IMR-90 (cell line): ENCODE results near the gene MYT1. TPM values are rescaled to one million over a fixed set of nuclear protein-coding genes. Genes with fewer than 3 reads are reported as not detected.

Experiments
- ATAC-seq: fragments of 200-7000 bp; cut with Tn5 transposase; 2 replicates; pipeline ENCODE4 v1.9.1; 2020; ENCODE audit warnings: low read depth, mild to moderate bottlenecking, moderate library complexity
- BruUV-seq: library from RNA; stranded (reverse); fragments of 400-500 nt; replicated peaks from 2 replicates; lab custom pipeline; 2021; lab: Mats Ljungman, UMichigan
- CTCF ChIA-PET: fragments of 300-600 bp; formaldehyde crosslinking; extraction: SDS; loops from one replicate; lab custom pipeline; 2021; ENCODE audit warnings: antibody characterized with exemption; lab: Yijun Ruan, JAX
- POLR2A ChIA-PET: fragments of 300-600 bp; sonication (Branson Sonifier 250); formaldehyde crosslinking; loops from one replicate; lab custom pipeline; 2022; ENCODE audit warnings: antibody characterized with exemption; ENCODE audit not compliant: unreplicated experiment; lab: Charles Lee
- DNase-seq: peaks from one replicate; pipeline ENCODE4 v3.0.0; 2013
- H2AFZ ChIP-seq: replicated peaks from 2 replicates; pipeline ENCODE3; 2013; ENCODE audit warnings: low read length, mild to moderate bottlenecking; ENCODE audit not compliant: poor library complexity
- H2AK5ac ChIP-seq: 2 replicates; pipeline ENCODE4 v1.6.1; 2013; ENCODE audit warnings: low read depth, low read length, inconsistent platforms
- H2AK9ac ChIP-seq: replicated peaks from 2 replicates; pipeline ENCODE3; 2013; ENCODE audit warnings: mild to moderate bottlenecking, low read depth, low read length, moderate library complexity; ENCODE audit not compliant: poor library complexity
- H2BK120ac ChIP-seq: 2 replicates; pipeline ENCODE4 v1.6.1; 2013; ENCODE audit warnings: low read depth, low read length, inconsistent platforms
- H2BK15ac ChIP-seq: 3 replicates; pipeline ENCODE4 v1.6.1; 2013; ENCODE audit warnings: low read depth, low read length, inconsistent platforms
- H2BK20ac ChIP-seq: 2 replicates; pipeline ENCODE4 v1.6.1; 2013; ENCODE audit warnings: low read depth, mild to moderate bottlenecking, inconsistent platforms, low read length, moderate library complexity
- H2BK5ac ChIP-seq: 2 replicates; pipeline ENCODE4 v1.6.1; 2013; ENCODE audit warnings: mild to moderate bottlenecking, low read depth, low read length, inconsistent platforms; ENCODE audit not compliant: poor library complexity, severe bottlenecking
- H3K14ac ChIP-seq: replicated peaks from 2 replicates; pipeline ENCODE4 v1.6.1; 2013; ENCODE audit warnings: low read depth, low read length, inconsistent platforms
- H3K18ac ChIP-seq: 2 replicates; pipeline ENCODE4 v1.6.1; 2013; ENCODE audit warnings: low read depth, low read length, control low read depth
- H3K23ac ChIP-seq: 2 replicates; pipeline ENCODE4 v1.6.1; 2013; ENCODE audit warnings: low read depth, low read length, inconsistent platforms
- H3K27ac ChIP-seq: 2 replicates; pipeline ENCODE4 v1.5.1; 2013; ENCODE audit warnings: mild to moderate bottlenecking, control low read depth, low read length; ENCODE audit not compliant: insufficient read depth
- H3K27me3 ChIP-seq: 2 replicates; pipeline ENCODE4 v1.6.1; 2013; ENCODE audit warnings: low read length; ENCODE audit not compliant: control insufficient read depth, insufficient read depth
- H3K36me3 ChIP-seq: 2 replicates; pipeline ENCODE4 v1.6.1; 2013; ENCODE audit warnings: low read length, mixed read lengths; ENCODE audit not compliant: control insufficient read depth, insufficient read depth
- H3K4ac ChIP-seq: 2 replicates; pipeline ENCODE4 v1.6.1; 2013; ENCODE audit warnings: low read depth, low read length, inconsistent platforms
- H3K4me1 ChIP-seq: 2 replicates; pipeline ENCODE4 v1.6.1; 2013; ENCODE audit warnings: low read length, mixed read lengths; ENCODE audit not compliant: control insufficient read depth, insufficient read depth
- H3K4me2 ChIP-seq: 2 replicates; pipeline ENCODE4 v1.6.1; 2013; ENCODE audit warnings: low read depth, mild to moderate bottlenecking, control low read depth, low read length, moderate library complexity
- H3K4me3 ChIP-seq: 2 replicates; pipeline ENCODE4 v1.5.1; 2013; ENCODE audit warnings: low read depth, mild to moderate bottlenecking, control low read depth, low read length, moderate library complexity; ENCODE audit not compliant: insufficient read depth
- H3K56ac ChIP-seq: 2 replicates; pipeline ENCODE4 v1.6.1; 2013; ENCODE audit warnings: low read length, inconsistent platforms; ENCODE audit not compliant: insufficient read depth; ENCODE audit errors: extremely low read depth
- H3K79me1 ChIP-seq, 2 experiments: 2 replicates each; pipeline ENCODE4 v1.6.1; 2013; ENCODE audit warnings: low read length in 2 of 2, inconsistent platforms in 1 of 2, low read depth in 1 of 2
- H3K9ac ChIP-seq: 2 replicates; pipeline ENCODE4 v1.6.1; 2013; ENCODE audit warnings: low read depth, low read length, control low read depth
- H3K9me1 ChIP-seq: 2 replicates; pipeline ENCODE4 v1.6.1; 2013; ENCODE audit warnings: low read length, inconsistent platforms; ENCODE audit not compliant: insufficient read depth
- H3K9me3 ChIP-seq: 2 replicates; pipeline ENCODE4 v1.6.1; 2013; ENCODE audit warnings: low read length; ENCODE audit not compliant: control insufficient read depth, insufficient read depth
- H4K20me1 ChIP-seq: 2 replicates; pipeline ENCODE4 v1.6.1; 2013; ENCODE audit warnings: low read length, inconsistent platforms; ENCODE audit not compliant: insufficient read depth
- H4K5ac ChIP-seq: 2 replicates; pipeline ENCODE4 v1.6.1; 2013; ENCODE audit warnings: mild to moderate bottlenecking, low read depth, low read length, control low read depth
- H4K8ac ChIP-seq, 2 experiments: 2 replicates each; pipeline ENCODE4 v1.6.1; 2013; ENCODE audit warnings: low read depth in 2 of 2, low read length in 2 of 2, control low read depth in 1 of 2, inconsistent platforms in 1 of 2
- H4K91ac ChIP-seq: 2 replicates; pipeline ENCODE4 v1.6.1; 2013; ENCODE audit warnings: low read depth, low read length, inconsistent platforms; ENCODE audit not compliant: insufficient read depth
- BHLHE40 ChIP-seq: fragments of 150-350 bp; IDR thresholded peaks from 2 replicates; pipeline ENCODE4 v1.6.1; 2016; ENCODE audit warnings: mild to moderate bottlenecking, low read depth, low read length
- CEBPB ChIP-seq: IDR thresholded peaks from 2 replicates; pipeline ENCODE4 v1.6.1; 2012; ENCODE audit warnings: low read depth, low read length, improper control_type of control experiment
- CHD1 ChIP-seq: IDR thresholded peaks from 2 replicates; pipeline ENCODE4 v1.6.1; 2012; ENCODE audit warnings: low read depth, low read length, improper control_type of control experiment
- CTCF ChIP-seq: conservative IDR thresholded peaks from 2 replicates; pipeline ENCODE4 v1.5.1; 2012; ENCODE audit warnings: mild to moderate bottlenecking, low read depth, low read length, improper control_type of control experiment
- ELK1 ChIP-seq: fragments of 150-350 bp; IDR thresholded peaks from 2 replicates; pipeline ENCODE4 v1.6.1; 2016; ENCODE audit warnings: low read depth, mild to moderate bottlenecking, low read length, moderate library complexity, borderline replicate concordance
- FOS ChIP-seq: fragments of 150-350 bp; IDR thresholded peaks from 2 replicates; pipeline ENCODE4 v1.6.1; 2016; ENCODE audit warnings: low read depth, low read length
- MAFK ChIP-seq: IDR thresholded peaks from 2 replicates; pipeline ENCODE4 v1.6.1; 2012; ENCODE audit warnings: low read depth, low read length, improper control_type of control experiment
- MAZ ChIP-seq: IDR thresholded peaks from 2 replicates; pipeline ENCODE4 v1.6.1; 2012; ENCODE audit warnings: low read depth, mild to moderate bottlenecking, low read length, improper control_type of control experiment, moderate library complexity, borderline replicate concordance
- NFE2L2 ChIP-seq: fragments of 150-350 bp; IDR thresholded peaks from 2 replicates; pipeline ENCODE4 v1.6.1; 2016; ENCODE audit warnings: low read depth, mild to moderate bottlenecking, low read length
- POLR2A ChIP-seq: IDR thresholded peaks from 2 replicates; pipeline ENCODE4 v1.6.1; 2012; ENCODE audit warnings: mild to moderate bottlenecking, low read depth, low read length
- RAD21 ChIP-seq: IDR thresholded peaks from 2 replicates; pipeline ENCODE4 v1.6.1; 2012; ENCODE audit warnings: low read length, improper control_type of control experiment
- RCOR1 ChIP-seq: IDR thresholded peaks from 2 replicates; pipeline ENCODE4 v1.6.1; 2012; ENCODE audit warnings: mild to moderate bottlenecking, low read length, improper control_type of control experiment; ENCODE audit not compliant: insufficient replicate concordance
- RFX5 ChIP-seq: IDR thresholded peaks from 2 replicates; pipeline ENCODE4 v1.8.0; 2012; ENCODE audit warnings: low read depth, mild to moderate bottlenecking, low read length, moderate library complexity
- SMC3 ChIP-seq: fragments of 150-350 bp; IDR thresholded peaks from 2 replicates; pipeline ENCODE4 v1.6.1; 2016; ENCODE audit warnings: low read depth, mild to moderate bottlenecking, antibody characterized with exemption, low read length, moderate library complexity
- USF2 ChIP-seq: fragments of 150-350 bp; IDR thresholded peaks from 2 replicates; pipeline ENCODE4 v1.6.1; 2017; ENCODE audit warnings: mild to moderate bottlenecking, antibody characterized with exemption, low read length, low read depth
- WGBS, 2 experiments: methylation state at CpG; one replicate each; pipeline versions ENCODE4 v1.1.5 to v1.1.7; 2013; ENCODE audit warnings: missing lambda C conversion rate in 2 of 2; ENCODE audit not compliant: insufficient read length in 1 of 2; ENCODE audit errors: extremely low coverage in 2 of 2; 5-methylcytosine and 5-hydroxymethylcytosine counted together
- dilution Hi-C: fragments of 300-500 bp; cut with HindIII; formaldehyde crosslinking; loops from one replicate; pipeline ENCODE4 v1.14.3; 2018; ENCODE audit warnings: low sequenced_read_pairs; ENCODE audit not compliant: unreplicated experiment
- in situ Hi-C: fragments of 300-500 bp; cut with MboI; formaldehyde crosslinking; loops from 3 replicates; pipeline ENCODE4 v1.14.3; 2019; ENCODE audit warnings: low sequenced_read_pairs, inconsistent platforms, mixed read lengths
- intact Hi-C: fragments of 100-400 bp; cut with micrococcal nuclease; formaldehyde crosslinking; loops from 2 replicates; pipeline ENCODE4 v1.10.0; 2022
- polyA plus RNA-seq, 3 experiments: library from polyadenylated mRNA; depleted of rRNA; stranded (reverse); fragments of >200 nt; gene quantifications; 2 replicates each; pipeline ENCODE4 v1.2.3, GENCODE V29; 2012; ENCODE audit warnings: low replicate concordance in 1 of 3
- total RNA-seq: library from RNA; depleted of rRNA; stranded (reverse); fragments of >200 nt; gene quantifications from 2 replicates; pipeline ENCODE4 v1.2.3, GENCODE V29; 2012

Gene MYT1
- total and polyA plus RNA-seq, 2 of the 4 experiments (the other 2 are of a cell fraction): not detected

GRCh38 chr20:64160526-64161355 lies 3.5 kb upstream of the MYT1 start:
- peaks cover 66% of the 10 kb centered on the region for H3K27me3 ChIP-seq
- no peaks in the 10 kb centered on the region for H3K36me3 ChIP-seq
- H3K9ac ChIP-seq: no peak overlapping the region
- no peak overlapping the region for H3K27ac ChIP-seq
- no peaks in the 10 kb centered on the region; the same call in 1 of the 2 replicates for H4K20me1 ChIP-seq
- no peak overlapping the region for H2AK5ac ChIP-seq
- CTCF ChIA-PET: no interaction called here
- no peak overlapping the region for H3K23ac ChIP-seq
- no peaks in the 10 kb centered on the region for H3K9me1 ChIP-seq
- dilution Hi-C loops (no loop called here), intact Hi-C loops (no loop called here), in situ Hi-C loops (no loop called here)
- H3K14ac ChIP-seq: no peak overlapping the region
- no peak overlapping the region for H2BK5ac ChIP-seq
- H3K18ac ChIP-seq: no peak overlapping the region
- ATAC-seq: no peak
- no peak for DNase-seq
- no peak overlapping the region for H3K4me2 ChIP-seq
- H3K56ac ChIP-seq: no peak overlapping the region
- no peak overlapping the region for H2AK9ac ChIP-seq
- no peaks in the 10 kb centered on the region; the same call in 1 of the 2 replicates for H3K9me3 ChIP-seq
- no peak overlapping the region for H4K91ac ChIP-seq
- no peak overlapping the region for H4K8ac ChIP-seq
- no peak overlapping the region for H3K4ac ChIP-seq
- TF ChIP-seq RAD21 (no peak), FOS (no peak), USF2 (no peak), ELK1 (no peak), CEBPB (no peak), MAFK (no peak), BHLHE40 (no peak), SMC3 (no peak), CTCF (no peak), NFE2L2 (no peak), RFX5 (no peak), POLR2A (no peak), CHD1 (no peak), RCOR1 (no peak), MAZ (no peak)
- no peak overlapping the region for H2BK20ac ChIP-seq
- no peak overlapping the region for H3K4me3 ChIP-seq
- WGBS, 2 experiments: 57% methylated on average over 11 of the region's 32 CpGs; no CpG with 5 or more reads in 1 of the 2 experiments
- no peak overlapping the region for H4K5ac ChIP-seq
- no peak overlapping the region for H2BK120ac ChIP-seq
- POLR2A ChIA-PET: no interaction called here
- BruUV-seq: no TSS peak
- H3K79me1 ChIP-seq: no peaks in the 10 kb centered on the region
- H2AFZ ChIP-seq: no peak overlapping the region
- H3K4me1 ChIP-seq: no peaks in the 10 kb centered on the region
- no peak overlapping the region for H2BK15ac ChIP-seq
